Hepatocyte (in vitro differentiated cells): ENCODE data around the gene GSC. TPM values are rescaled to one million over a fixed set of nuclear protein-coding genes. Genes with fewer than 3 reads are reported as not detected.

Experiments used
- DNase-seq: peaks from one replicate; pipeline ENCODE4 v3.0.0-alpha.2; 2016; ENCODE audit warnings: low spot score
- H2AFZ ChIP-seq: fragments of 200-600 bp; sonication (generic); 2 replicates; pipeline ENCODE4 v1.6.0; 2016; ENCODE audit warnings: antibody characterized with exemption, mild to moderate bottlenecking
- H3K27ac ChIP-seq: fragments of 200-600 bp; sonication (generic); 2 replicates; pipeline ENCODE4 v1.5.1; 2016; ENCODE audit warnings: mild to moderate bottlenecking
- H3K27me3 ChIP-seq: fragments of 200-600 bp; sonication (generic); 2 replicates; pipeline ENCODE4 v1.6.1; 2016
- H3K36me3 ChIP-seq: fragments of 200-600 bp; sonication (generic); replicated peaks from 2 replicates; pipeline ENCODE4 v1.5.1; 2016; ENCODE audit warnings: low read depth; ENCODE audit not compliant: insufficient read depth
- H3K4me1 ChIP-seq: fragments of 200-600 bp; sonication (generic); 2 replicates; pipeline ENCODE4 v1.5.1; 2016; ENCODE audit warnings: mild to moderate bottlenecking, moderate library complexity; ENCODE audit not compliant: insufficient read depth
- H3K4me2 ChIP-seq: fragments of 200-600 bp; sonication (generic); 2 replicates; pipeline ENCODE4 v1.6.0; 2016
- H3K4me3 ChIP-seq: fragments of 200-600 bp; sonication (generic); 2 replicates; pipeline ENCODE4 v1.5.1; 2016; ENCODE audit warnings: mild to moderate bottlenecking
- H3K79me2 ChIP-seq: fragments of 200-600 bp; sonication (generic); 2 replicates; pipeline ENCODE4 v1.6.0; 2017; ENCODE audit warnings: mild to moderate bottlenecking
- H3K9me2 ChIP-seq: fragments of 200-600 bp; sonication (generic); replicated peaks from 2 replicates; pipeline ENCODE4 v1.6.0; 2017; ENCODE audit warnings: mild to moderate bottlenecking; ENCODE audit not compliant: insufficient read depth
- H3K9me3 ChIP-seq: fragments of 200-600 bp; sonication (generic); 2 replicates; pipeline ENCODE4 v1.5.1; 2016; ENCODE audit warnings: low read depth, mild to moderate bottlenecking
- H4K20me1 ChIP-seq: fragments of 200-600 bp; sonication (generic); 2 replicates; pipeline ENCODE4 v1.6.0; 2016; ENCODE audit warnings: mild to moderate bottlenecking; ENCODE audit not compliant: insufficient read depth, poor library complexity, severe bottlenecking
- CTCF ChIP-seq: fragments of 200-600 bp; sonication (generic); IDR thresholded peaks from 2 replicates; pipeline ENCODE4 v1.5.1; 2016; ENCODE audit warnings: antibody characterized with exemption, mild to moderate bottlenecking; ENCODE audit not compliant: poor library complexity
- EZH2 ChIP-seq: fragments of 200-600 bp; sonication (generic); IDR thresholded peaks from 2 replicates; pipeline ENCODE4 v1.6.1; 2016; ENCODE audit warnings: antibody characterized with exemption, mild to moderate bottlenecking, borderline replicate concordance
- EZH2phosphoT487 ChIP-seq: fragments of 200-600 bp; sonication (generic); IDR thresholded peaks from one replicate; pipeline ENCODE4 v1.6.1; 2018; ENCODE audit warnings: antibody characterized with exemption, mild to moderate bottlenecking, low read depth, moderate library complexity; ENCODE audit not compliant: unreplicated experiment, severe bottlenecking
- WGBS: methylation state at CpG from one replicate; pipeline ENCODE4 v1.1.6; 2016; ENCODE audit warnings: low lambda C conversion rate; ENCODE audit errors: missing lambda C conversion rate; 5-methylcytosine and 5-hydroxymethylcytosine counted together
- polyA plus RNA-seq: library from polyadenylated mRNA; unstranded; fragments of >200 nt; fragmentation: Nextera tagmentation; extraction: Ambion mirVana; gene quantifications from 2 replicates; pipeline ENCODE4 v1.2.1, GENCODE V29; 2016
- total RNA-seq: library from RNA; depleted of rRNA; stranded (reverse); fragments of >200 nt; gene quantifications from 2 replicates; pipeline ENCODE4 v1.2.3, GENCODE V29; 2014

Gene GSC
- total and polyA plus RNA-seq, 2 experiments from 2014 or later = 0.17 to 0.30 TPM

- H3K36me3 ChIP-seq = no peaks in the 10 kb centered on the region
- H3K9me2 ChIP-seq = no peaks in the 10 kb centered on the region
- 51% methylated on average over 4 of the region's 5 CpGs for WGBS
- no peaks in the 10 kb centered on the region for H3K4me1 ChIP-seq
- H3K9me3 ChIP-seq = no peaks in the 10 kb centered on the region
- TF ChIP-seq EZH2 (no peak), CTCF (no peak), EZH2phosphoT487 (no peak)
- no peak for DNase-seq
- H3K4me3 ChIP-seq = no peak overlapping the region
- H3K27ac ChIP-seq = no peak overlapping the region
- no peak overlapping the region for H3K4me2 ChIP-seq
- H4K20me1 ChIP-seq = no peaks in the 10 kb centered on the region
- H3K79me2 ChIP-seq = no peaks in the 10 kb centered on the region
- H2AFZ ChIP-seq = no peak overlapping the region
- peaks cover 38% of the 10 kb centered on the region for H3K27me3 ChIP-seq
These were observed 17.2 kb upstream of the GSC start for GRCh38 chr14:94787092-94787491.

GRCh38 chr14:94780536-94781399, 10.9 kb upstream of the GSC start:
- no peak for TF ChIP-seq CTCF
- TF ChIP-seq EZH2 = no peak
- no peak for TF ChIP-seq EZH2phosphoT487
- no peaks in the 10 kb centered on the region for H3K79me2 ChIP-seq
- H4K20me1 ChIP-seq = no peaks in the 10 kb centered on the region
- 52% methylated on average over 8 of the region's 8 CpGs for WGBS
- no peak overlapping the region for H3K27ac ChIP-seq
- no peak overlapping the region for H2AFZ ChIP-seq
- peaks cover 56% of the 10 kb centered on the region for H3K27me3 ChIP-seq
- peaks cover 4% of the 10 kb centered on the region for H3K4me1 ChIP-seq
- no peak overlapping the region for H3K4me2 ChIP-seq
- no peaks in the 10 kb centered on the region for H3K9me3 ChIP-seq
- no peak overlapping the region for H3K4me3 ChIP-seq
- H3K36me3 ChIP-seq = no peaks in the 10 kb centered on the region
- no peaks in the 10 kb centered on the region for H3K9me2 ChIP-seq
- DNase-seq = no peak

- Histone ChIP-seq H3K9me2 (no peaks in the 10 kb centered on the region), H3K27ac (no peak overlapping the region), H3K79me2 (no peaks in the 10 kb centered on the region), H2AFZ (no peak overlapping the region), H3K4me2 (no peak overlapping the region), H3K4me3 (no peak overlapping the region), H3K4me1 (peaks cover 4% of the 10 kb centered on the region), H3K27me3 (peaks cover 58% of the 10 kb centered on the region), H4K20me1 (no peaks in the 10 kb centered on the region), H3K36me3 (no peaks in the 10 kb centered on the region), H3K9me3 (no peaks in the 10 kb centered on the region)
- no peak for TF ChIP-seq EZH2phosphoT487
- no peak for TF ChIP-seq EZH2
- no peak for TF ChIP-seq CTCF
- 67% methylated on average over 5 of the region's 5 CpGs for WGBS
- DNase-seq = no peak
These were observed 9.8 kb upstream of the GSC start for GRCh38 chr14:94779713-94780112.
